GM21381 (cell line): Measurements from ENCODE around the gene PDLIM7.
"Not testable (repeated sequence)": the region's sequence is repeated elsewhere in the genome, so short reads cannot be mapped to it uniquely, and the experiment has no call there.

Experiments used
- ATAC-seq: cut with Tn5 transposase; IDR thresholded peaks from one replicate; pipeline ENCODE4 v1.9.1; 2021; ENCODE audit warnings: mild to moderate bottlenecking, moderate library complexity; ENCODE audit not compliant: unreplicated experiment

PDLIM7 gene

GRCh38 chr5:177497292-177498012 lies at the start of gene PDLIM7:
Gene PDLIM7, minus strand, starts transcription at chr5:177497604. Its CDS starts 1,092 bp downstream, at chr5:177496512.
- peak; percentile 71 for ATAC-seq

GRCh38 chr5:177546258-177546741 lies 48.9 kb upstream of the PDLIM7 start:
- no peak for ATAC-seq

GRCh38 chr5:177545487-177546257 lies 48.3 kb upstream of the PDLIM7 start:
- no peak for ATAC-seq

GRCh38 chr5:177542816-177543465 lies 45.5 kb upstream of the PDLIM7 start:
- ATAC-seq = no peak

- ATAC-seq = no peak
These were observed 43.0 kb upstream of the PDLIM7 start for GRCh38 chr5:177540438-177540837.

- ATAC-seq = no peak
These were observed 42.0 kb upstream of the PDLIM7 start for GRCh38 chr5:177539411-177539810.

GRCh38 chr5:177538876-177539275 lies 41.5 kb upstream of the PDLIM7 start:
- no peak for ATAC-seq

GRCh38 chr5:177537389-177538361 lies 40.3 kb upstream of the PDLIM7 start:
- no peak for ATAC-seq

- no peak for ATAC-seq
These were observed 39.0 kb upstream of the PDLIM7 start for GRCh38 chr5:177536386-177536785.

GRCh38 chr5:177535125-177535524 lies 37.7 kb upstream of the PDLIM7 start:
- ATAC-seq = no peak

- not testable (repeated sequence) for ATAC-seq
These were observed 37.0 kb upstream of the PDLIM7 start for GRCh38 chr5:177534433-177534832.

- no peak for ATAC-seq
These were observed 34.0 kb upstream of the PDLIM7 start for GRCh38 chr5:177531209-177531940.

- ATAC-seq = no peak
These were observed 33.2 kb upstream of the PDLIM7 start for GRCh38 chr5:177530638-177531037.

- ATAC-seq = no peak
These were observed 32.1 kb upstream of the PDLIM7 start for GRCh38 chr5:177529247-177530203.

GRCh38 chr5:177528631-177529030 lies 31.2 kb upstream of the PDLIM7 start:
- no peak for ATAC-seq

GRCh38 chr5:177527595-177527994 lies 30.2 kb upstream of the PDLIM7 start:
- ATAC-seq = no peak

- ATAC-seq = no peak
These were observed 29.4 kb upstream of the PDLIM7 start for GRCh38 chr5:177526791-177527190.

GRCh38 chr5:177526191-177526590 lies 28.8 kb upstream of the PDLIM7 start:
- ATAC-seq = no peak
